Measurements from ENCODE around the gene NTHL1. TPM values are rescaled to one million over a fixed set of nuclear protein-coding genes. Genes with fewer than 3 reads are reported as not detected.

Gene NTHL1
- total and polyA plus RNA-seq, 9 of the 15 experiments (the other 6 are each of a cell fraction or from before 2014, with no cell fraction given), result 1.1 to 58.8 (median 17.6) TPM

- Histone ChIP-seq H3K9me3 (replicated peaks; ENCODE audit: control insufficient read depth, insufficient read depth, low read depth, low read length) (no peaks in the 10 kb centered on the region), H3K9me1 (ENCODE audit: control insufficient read depth, insufficient read depth, low read length) (no peaks in the 10 kb centered on the region), H3K79me2 (ENCODE audit: control insufficient read depth, insufficient read depth, low read length) (no peaks in the 10 kb centered on the region), H2AFZ (ENCODE audit: low read depth, low read length) (peak overlapping the region; percentile 62; the same call in 1 of the 2 replicates), H3K27ac (ENCODE audit: extremely low read depth, low read depth, low read length) (no peak overlapping the region), H3K4me1 (replicated peaks in 1 of 2; ENCODE audit: control insufficient read depth in 2 of 2, insufficient read depth in 2 of 2, low read length in 2 of 2) (peaks cover 16 to 64% of the 10 kb centered on the region in 2 experiments; a peak in 4 of 5 replicates), H3K27me3 (ENCODE audit: control insufficient read depth in 2 of 2, insufficient read depth in 2 of 2, low read length in 2 of 2) (no peaks in the 10 kb centered on the region), H3K9ac (ENCODE audit: insufficient read depth in 1 of 2, low read depth in 2 of 2, low read length in 2 of 2) (peak overlapping the region in 1 of 2 experiments; percentile 77; a peak in 2 of 4 replicates), H3K4me2 (ENCODE audit: insufficient read depth, low read length) (no peak overlapping the region), H3K36me3 (ENCODE audit: control insufficient read depth, insufficient read depth, low read length) (no peaks in the 10 kb centered on the region), H3K4me3 (peak overlapping the region; percentile 11), H4K20me1 (replicated peaks; ENCODE audit: control insufficient read depth, insufficient read depth, low read length) (no peaks in the 10 kb centered on the region)
- 0 out of 3 replicates have a peak, but pooled peaks have one; percentile 7 for ATAC-seq
- in situ Hi-C loops (cut with MboI), result loop anchor here (5.0 kb wide), 1 partner anchor 122 kb away; no protein-coding TSS in a partner anchor
- WGBS (ENCODE audit: insufficient coverage, low coverage, missing lambda C conversion rate), result 36% methylated on average over 53 of the region's 96 CpGs
- FAIRE-seq, result no peak
- intact Hi-C loops (cut with micrococcal nuclease), result loop anchor here (5.0 kb wide), 1 partner anchor 247 kb away; the partner anchor contains the start of gene RNPS1
- DNase-seq (ENCODE audit: extremely low read depth in 1 of 4, low spot score in 3 of 4), result peak; percentile 32 to 54 (median 48)
- no TSS peak for BruUV-seq (replicated peaks)
- CTCF ChIA-PET (ENCODE audit: low intra/inter-chr PET ratio), result no interaction called here
- POLR2A ChIA-PET, result interaction anchor here (0.6 to 1.0 kb wide), 5 partner anchors 17 to 134 kb away, joined by 3 to 4 read pairs (median 3); partner anchors contain the start of gene RPS2
- TF ChIP-seq ZFX (CRISPR knock-in tag; IDR thresholded peaks at IDR 0.05) (peak; percentile 28; the same call in 1 of the 2 replicates), L3MBTL2 (IDR thresholded peaks at IDR 0.05) (peak; percentile 40; the same call in 1 of the 2 replicates), ARID3B (CRISPR knock-in tag; IDR thresholded peaks at IDR 0.05; ENCODE audit: borderline replicate concordance) (no peak), PYGO2 (tag; IDR thresholded peaks at IDR 0.05) (no peak), RBFOX2 (IDR thresholded peaks at IDR 0.05; ENCODE audit: low read depth, low read length) (peak; percentile 28; the same call in 1 of the 2 replicates), E2F6 (IDR thresholded peaks at IDR 0.05; ENCODE audit: borderline replicate concordance in 1 of 2, extremely low read depth in 1 of 2, insufficient read depth in 1 of 2, insufficient read length in 1 of 2, low read depth in 1 of 2, low read length in 1 of 2, poor library complexity in 1 of 2, severe bottlenecking in 1 of 2) (peak in 1 of 2 experiments; percentile 76), PHF20 (IDR thresholded peaks at IDR 0.05; ENCODE audit: partially characterized antibody) (no peak), POLR2G (IDR thresholded peaks at IDR 0.05; ENCODE audit: low read depth, low read length) (peak; percentile 24; the same call in 1 of the 2 replicates), HNRNPL (IDR thresholded peaks at IDR 0.05; ENCODE audit: low read depth, low read length) (0 out of 2 replicates have a peak, but pooled peaks have one; percentile 56), EGR1 (conservative IDR thresholded peaks at IDR 0.05) (peak; percentile 62), MYC (IDR thresholded peaks at IDR 0.05; ENCODE audit: low read depth, low read length) (peak; percentile 12; the same call in 1 of the 2 replicates), MYC (CRISPR knock-in tag; IDR thresholded peaks at IDR 0.05; ENCODE audit: borderline replicate concordance, low read depth) (no peak), ZBTB33 (CRISPR knock-in tag; IDR thresholded peaks at IDR 0.05) (peak; percentile 99)
These were observed 27.5 kb downstream of the NTHL1 start for GRCh38 chr16:2019921-2020831.

Data from K562 (cell line).